Mononuclear cell (primary cell): ENCODE results near the gene ANKRD13C. TPM values are rescaled to one million over a fixed set of nuclear protein-coding genes. Genes with fewer than 3 reads are reported as not detected.

Experiments
- H3K27me3 ChIP-seq: 2 replicates; pipeline ENCODE4 v1.6.0; 2011; ENCODE audit warnings: low read length, control low read depth; ENCODE audit not compliant: insufficient read depth
- H3K4me1 ChIP-seq: 2 replicates; pipeline ENCODE4 v1.5.1; 2011; ENCODE audit warnings: mild to moderate bottlenecking, low read length, control low read depth; ENCODE audit not compliant: insufficient read depth
- H3K4me3 ChIP-seq: 2 replicates; pipeline ENCODE4 v1.5.1; 2011; ENCODE audit warnings: mild to moderate bottlenecking, low read length, moderate library complexity
- H3K9me3 ChIP-seq: 2 replicates; pipeline ENCODE4 v1.5.1; 2011; ENCODE audit warnings: low read depth, mild to moderate bottlenecking, control low read depth, low read length
- total RNA-seq: library from RNA; depleted of rRNA; stranded (reverse); fragments of >200 nt; gene quantifications from one replicate; pipeline ENCODE4 v1.2.3, GENCODE V29; 2012

The ANKRD13C gene
- total RNA-seq, 1 donor, result 43.7 TPM

DNA sequence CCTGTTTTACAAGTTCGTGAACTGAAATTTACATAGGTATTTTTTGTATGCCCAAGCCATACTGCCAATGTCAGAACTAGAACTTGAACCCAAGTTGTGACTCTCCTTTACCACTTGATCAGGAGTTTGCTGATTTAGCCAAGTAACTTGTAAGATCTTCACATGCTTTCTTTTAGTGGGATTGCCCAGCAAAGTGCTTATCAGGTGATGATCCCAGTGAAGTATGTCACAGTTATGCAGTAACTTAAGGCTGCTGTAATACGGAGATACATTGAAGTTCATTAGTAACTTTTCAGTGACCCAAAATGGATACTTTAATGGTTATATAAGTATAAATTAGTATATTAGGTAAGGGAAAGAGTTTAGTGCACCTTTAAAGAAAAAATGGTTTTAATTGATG lies 129.6 kb downstream of the ANKRD13C start:
- H3K4me1 ChIP-seq, result peaks cover 15% of the 10 kb centered on the region
- no peak overlapping the region for H3K4me3 ChIP-seq
- H3K9me3 ChIP-seq, result no peaks in the 10 kb centered on the region
- H3K27me3 ChIP-seq, result no peaks in the 10 kb centered on the region

DNA sequence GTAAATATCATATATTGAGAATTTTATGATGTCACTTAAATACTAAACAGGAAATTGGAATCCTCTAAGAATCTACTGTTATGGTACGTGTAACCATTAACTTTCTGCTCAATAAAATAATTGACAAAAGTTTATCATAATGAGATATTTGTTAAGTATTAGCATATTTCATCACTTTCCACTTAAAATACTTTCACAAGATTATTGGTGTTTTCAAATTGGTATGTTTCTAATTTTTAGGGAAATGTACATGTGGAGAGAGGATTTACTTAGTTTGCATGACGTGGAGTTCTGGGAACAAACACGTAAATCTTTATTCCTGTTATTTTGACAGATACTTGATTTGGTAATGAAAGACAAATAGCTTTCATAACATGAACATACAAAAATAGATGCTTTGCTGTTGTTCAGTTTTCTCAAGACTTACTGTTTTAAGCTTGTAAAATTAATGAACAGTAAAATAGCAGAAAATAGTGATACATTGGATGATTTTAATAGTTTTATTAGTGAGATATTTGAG lies 131.7 kb downstream of the ANKRD13C start:
- Histone ChIP-seq H3K9me3 (no peaks in the 10 kb centered on the region), H3K27me3 (no peaks in the 10 kb centered on the region), H3K4me1 (peaks cover 17% of the 10 kb centered on the region), H3K4me3 (no peak overlapping the region)

DNA sequence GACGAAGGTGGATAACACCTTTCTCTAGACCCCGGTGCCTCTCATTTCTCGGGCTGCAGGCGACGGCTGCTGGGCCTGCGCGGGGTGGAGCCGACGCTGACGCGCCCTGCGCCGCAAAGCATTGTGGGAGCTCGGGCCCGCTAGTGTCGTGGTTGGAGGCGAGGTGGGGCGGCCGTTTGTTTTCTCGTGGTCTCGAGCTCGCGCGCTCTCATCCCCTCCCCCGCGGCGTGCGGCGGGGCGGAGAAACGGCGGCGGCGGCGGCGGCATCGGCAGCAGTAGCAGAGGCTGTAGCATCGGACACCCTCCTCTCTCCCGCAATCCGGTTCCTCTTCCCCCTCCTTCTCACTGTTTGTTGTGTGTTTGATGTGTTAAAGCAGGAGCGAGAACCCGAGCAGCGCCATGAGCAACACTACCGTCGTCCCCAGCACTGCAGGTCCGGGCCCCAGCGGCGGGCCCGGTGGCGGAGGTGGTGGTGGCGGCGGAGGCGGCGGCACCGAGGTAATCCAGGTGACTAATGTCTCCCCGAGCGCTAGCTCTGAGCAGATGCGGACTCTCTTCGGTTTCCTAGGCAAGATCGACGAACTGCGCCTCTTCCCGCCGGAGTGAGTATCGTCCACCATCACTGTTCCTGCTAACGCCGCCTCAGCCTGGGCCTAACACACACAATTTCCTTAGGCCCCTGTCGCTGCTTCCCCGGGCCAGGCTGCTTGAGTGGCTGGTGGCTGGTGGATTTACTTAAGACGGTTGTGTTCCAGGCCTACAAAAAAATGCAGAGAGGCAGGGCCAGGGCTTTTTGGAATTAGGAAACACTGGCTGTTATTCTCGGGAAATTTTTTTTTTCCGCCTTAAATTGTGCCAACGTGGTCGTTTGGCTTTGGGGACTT lies 133.0 kb downstream of the ANKRD13C start, which contains the start of gene SRSF11:
Gene SRSF11 (plus strand): TSS at position 143 of the 884 bp plus-strand sequence. CDS start 257 bp downstream, at position 400.
- Histone ChIP-seq H3K27me3 (no peaks in the 10 kb centered on the region), H3K4me1 (peaks cover 17% of the 10 kb centered on the region), H3K4me3 (peak within 1 kb of the TSS; percentile 73), H3K9me3 (no peaks in the 10 kb centered on the region)

DNA sequence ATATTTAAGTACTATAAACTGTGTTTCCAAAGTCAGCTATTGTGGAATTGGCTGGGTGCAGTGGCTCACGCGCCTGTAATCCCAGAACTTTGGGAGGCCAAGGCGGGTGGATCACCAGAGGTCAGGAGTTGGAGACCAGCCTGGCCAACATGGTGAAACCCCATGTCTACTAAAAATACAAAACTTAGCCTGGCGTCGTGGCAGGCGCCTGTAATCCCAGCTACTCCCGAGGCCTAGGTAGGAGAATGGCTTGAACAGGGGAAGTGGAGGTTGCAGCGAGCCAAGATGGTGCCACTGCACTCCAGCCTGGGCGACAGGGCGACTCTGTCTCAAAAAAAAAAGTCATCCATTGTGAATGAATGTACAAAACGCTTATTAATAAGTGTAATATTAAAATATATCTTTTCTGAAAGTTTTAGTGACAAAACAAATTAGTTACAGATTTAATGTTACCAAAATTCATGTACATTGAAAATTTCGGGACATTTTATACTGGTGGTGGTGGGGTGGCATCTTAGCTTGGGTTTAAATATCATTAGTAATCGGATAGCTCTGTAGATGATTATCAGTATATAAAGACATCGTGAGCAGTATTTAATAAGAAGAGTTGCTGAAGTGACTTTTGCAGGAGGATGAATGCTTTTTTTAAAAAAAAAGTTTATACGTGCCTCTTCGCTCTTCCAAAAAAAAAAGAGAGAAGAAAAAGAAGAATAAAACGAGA lies 133.8 kb downstream of the ANKRD13C start:
- no peaks in the 10 kb centered on the region for H3K27me3 ChIP-seq
- no peaks in the 10 kb centered on the region for H3K9me3 ChIP-seq
- peaks cover 17% of the 10 kb centered on the region for H3K4me1 ChIP-seq
- peak overlapping the region; percentile 73 for H3K4me3 ChIP-seq

DNA sequence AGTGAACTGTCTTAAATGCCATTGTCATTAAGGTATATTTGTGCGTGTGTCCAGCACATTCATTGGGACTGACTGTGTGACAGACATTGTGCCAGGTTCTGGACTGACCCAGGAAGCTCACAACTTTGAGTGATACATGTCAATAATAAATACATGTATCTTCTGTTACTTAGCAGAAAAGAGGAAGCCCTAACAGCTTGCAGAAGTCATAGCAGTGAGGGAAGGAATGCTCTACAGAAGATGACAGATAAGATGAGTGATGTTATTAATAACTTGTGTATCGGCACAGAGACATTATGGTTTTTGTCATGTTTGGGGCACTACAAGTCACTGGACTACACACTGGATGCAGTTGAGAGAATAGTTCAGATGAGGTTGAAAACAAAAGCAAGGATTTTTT lies 134.5 kb downstream of the ANKRD13C start:
- H3K4me3 ChIP-seq, result no peak overlapping the region
- peaks cover 17% of the 10 kb centered on the region for H3K4me1 ChIP-seq
- H3K27me3 ChIP-seq, result no peaks in the 10 kb centered on the region
- H3K9me3 ChIP-seq, result no peaks in the 10 kb centered on the region

DNA sequence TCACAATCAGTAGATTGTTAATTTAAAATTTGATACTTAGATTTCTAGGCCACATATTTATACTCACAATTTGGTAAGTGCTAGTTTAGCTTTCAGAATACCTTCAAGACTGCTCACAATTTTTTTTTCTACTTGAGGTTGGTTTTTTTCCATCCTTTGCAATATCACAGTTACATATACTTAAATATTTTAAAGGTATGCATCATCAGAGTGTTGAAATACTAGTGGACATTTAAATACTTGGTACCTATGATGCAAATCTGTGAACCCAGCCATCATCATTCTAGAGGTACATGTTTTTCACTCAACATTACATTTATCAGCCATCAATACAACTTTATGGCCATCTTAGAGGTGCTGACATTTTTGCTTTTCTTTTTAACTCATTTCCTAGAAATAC lies 143.0 kb downstream of the ANKRD13C start:
- Histone ChIP-seq H3K4me3 (no peak overlapping the region), H3K9me3 (no peaks in the 10 kb centered on the region), H3K4me1 (peaks cover 26% of the 10 kb centered on the region), H3K27me3 (no peaks in the 10 kb centered on the region)

DNA sequence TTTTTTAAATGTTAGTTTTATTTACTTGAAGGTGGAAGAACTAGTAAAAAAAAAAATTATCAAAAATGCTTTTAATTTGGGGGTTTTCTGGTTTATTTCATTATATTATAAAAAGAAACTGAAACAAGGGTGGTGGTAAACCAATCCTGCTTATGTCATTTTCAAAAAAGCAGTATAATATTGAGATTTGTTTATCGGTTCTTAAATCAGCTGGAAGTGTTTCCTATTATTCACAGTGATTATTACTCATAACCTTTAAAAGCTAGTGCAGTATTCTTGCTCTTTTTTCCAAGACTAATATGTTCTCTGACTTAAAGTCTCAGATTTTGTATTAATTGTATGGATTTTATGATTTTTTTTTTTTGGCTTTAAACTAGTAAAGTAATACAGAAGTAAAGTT lies 143.7 kb downstream of the ANKRD13C start:
- H3K4me3 ChIP-seq, result no peak overlapping the region
- H3K9me3 ChIP-seq, result no peaks in the 10 kb centered on the region
- no peaks in the 10 kb centered on the region for H3K27me3 ChIP-seq
- H3K4me1 ChIP-seq, result peaks cover 30% of the 10 kb centered on the region

Other genes starting within 250 kb of the ANKRD13C start
- gene LRRC40, start 149.1 kb downstream of the ANKRD13C start, total RNA-seq, result 25.7 TPM
- gene SRSF11, start 133.3 kb downstream of the ANKRD13C start, total RNA-seq, result 258 TPM
- gene CTH, start 56.5 kb upstream of the ANKRD13C start, total RNA-seq, result 1.8 TPM